NB4 (cell line): Measurements from ENCODE around the gene SH2B3.

ENCODE experiments used
- DNase-seq: peaks from one replicate; pipeline ENCODE4 v3.0.0; 2010; ENCODE audit warnings: low read depth
- H3K4me3 ChIP-seq: one replicate; pipeline ENCODE4 v1.5.1; 2011; ENCODE audit warnings: mild to moderate bottlenecking, low read depth, low read length, moderate library complexity
- CTCF ChIP-seq: IDR thresholded peaks from one replicate; pipeline ENCODE4 v1.5.1; 2012; ENCODE audit warnings: low read depth, low read length
- MAX ChIP-seq: IDR thresholded peaks from 2 replicates; pipeline ENCODE4 v1.6.1; 2011; ENCODE audit warnings: low read depth, low read length
- MYC ChIP-seq: IDR thresholded peaks from 2 replicates; pipeline ENCODE4 v1.6.1; 2011; ENCODE audit warnings: low read depth, low read length
- POLR2A ChIP-seq: IDR thresholded peaks from 2 replicates; pipeline ENCODE4 v1.6.1; 2011; ENCODE audit warnings: mild to moderate bottlenecking; ENCODE audit not compliant: insufficient read length; ENCODE audit errors: extremely low read depth

SH2B3 gene

GRCh38 chr12:111434680-111435338 is 29.1 kb downstream of the SH2B3 start:
- DNase-seq: peak; percentile 65
- no peak for TF ChIP-seq MYC
- TF ChIP-seq CTCF: no peak
- TF ChIP-seq MAX: no peak
- TF ChIP-seq POLR2A: no peak
- no peak overlapping the region for H3K4me3 ChIP-seq

- no peak overlapping the region for H3K4me3 ChIP-seq
- DNase-seq: peak; percentile 66
- no peak for TF ChIP-seq MAX
- no peak for TF ChIP-seq CTCF
- TF ChIP-seq MYC: no peak
- no peak for TF ChIP-seq POLR2A
Observed at GRCh38 chr12:111435661-111436201, 30.0 kb downstream of the SH2B3 start.

GRCh38 chr12:111436266-111436665 is 30.5 kb downstream of the SH2B3 start:
- DNase-seq: no peak
- TF ChIP-seq CTCF: no peak
- no peak for TF ChIP-seq MAX
- no peak for TF ChIP-seq MYC
- no peak for TF ChIP-seq POLR2A
- no peak overlapping the region for H3K4me3 ChIP-seq

GRCh38 chr12:111436811-111437210 is 31.1 kb downstream of the SH2B3 start:
- no peak overlapping the region for H3K4me3 ChIP-seq
- no peak for DNase-seq
- TF ChIP-seq MYC (no peak), CTCF (no peak), MAX (no peak), POLR2A (no peak)

GRCh38 chr12:111437816-111438454 is 32.2 kb downstream of the SH2B3 start:
- H3K4me3 ChIP-seq: no peak overlapping the region
- DNase-seq: peak; percentile 98
- TF ChIP-seq POLR2A (no peak), MAX (peak; percentile 46; the same call in 1 of the 2 replicates), MYC (0 out of 2 replicates have a peak, but pooled peaks have one; percentile 50), CTCF (no peak)
